SK-N-SH (cell line): ENCODE measurements around the gene CHIC2. TPM values are rescaled to one million over a fixed set of nuclear protein-coding genes. Genes with fewer than 3 reads are reported as not detected.

Experiments used
- CTCF ChIA-PET: fragments of 300-600, 350-600 bp; formaldehyde crosslinking; extraction: SDS; loops from one replicate; lab custom pipeline; 2021; lab: Yijun Ruan, JAX
- POLR2A ChIA-PET: fragments of 350-600 bp; sonication (Branson Sonifier 250); formaldehyde crosslinking; extraction: SDS; loops from one replicate; lab custom pipeline; 2020; ENCODE audit warnings: antibody characterized with exemption, inconsistent platforms; lab: Yijun Ruan, JAX
- DNase-seq: peaks from one replicate; pipeline ENCODE4 v3.0.0; 2012
- H2AFZ ChIP-seq: fragments of 200-600 bp; sonication (generic); 2 replicates; pipeline ENCODE4 v1.8.1; 2016; ENCODE audit warnings: antibody characterized with exemption, mild to moderate bottlenecking, low read depth
- H3F3A ChIP-seq: fragments of 200-600 bp; sonication (generic); replicated peaks from 2 replicates; pipeline ENCODE3; 2016; ENCODE audit warnings: antibody characterized with exemption, mild to moderate bottlenecking; ENCODE audit not compliant: insufficient read depth
- H3K27ac ChIP-seq, 2 experiments: fragments of 200-500 bp in 1 of 2; fragments of 200-600 bp in 1 of 2; sonication (Bioruptor generic) in 1 of 2; sonication (generic), shearing (Covaris generic) in 1 of 2; 2 replicates each; pipeline versions ENCODE4 v1.5.1 to v1.6.1; 2014 to 2016; ENCODE audit warnings: low read depth in 2 of 2, inconsistent platforms in 1 of 2, low read length in 1 of 2, mild to moderate bottlenecking in 1 of 2, mixed read lengths in 1 of 2
- H3K27me3 ChIP-seq: fragments of 200-600 bp; sonication (generic), shearing (Covaris generic); 2 replicates; pipeline ENCODE4 v1.6.1; 2016; ENCODE audit warnings: mixed run types; ENCODE audit not compliant: insufficient read depth
- H3K36me3 ChIP-seq, 2 experiments: fragments of 200-500 bp in 1 of 2; fragments of 200-600 bp in 1 of 2; sonication (Bioruptor generic) in 1 of 2; sonication (generic) in 1 of 2; replicated peaks in 1 of 2; 2 replicates each; pipeline versions ENCODE3 to v1.5.1; 2014 to 2016; ENCODE audit warnings: low read length in 1 of 2, mild to moderate bottlenecking in 1 of 2; ENCODE audit not compliant: insufficient read depth in 2 of 2, control insufficient read depth in 1 of 2
- H3K4me1 ChIP-seq, 2 experiments: fragments of 200-500 bp in 1 of 2; fragments of 200-600 bp in 1 of 2; sonication (Bioruptor generic) in 1 of 2; sonication (generic), shearing (Covaris generic) in 1 of 2; 2 replicates each; pipeline versions ENCODE4 v1.5.1 to v1.6.1; 2014 to 2016; ENCODE audit warnings: low read depth in 1 of 2, low read length in 1 of 2, mixed run types in 1 of 2; ENCODE audit not compliant: insufficient read depth in 2 of 2, control insufficient read depth in 1 of 2
- H3K4me2 ChIP-seq: fragments of 200-600 bp; sonication (generic), shearing (Covaris generic); 2 replicates; pipeline ENCODE4 v1.6.1; 2017; ENCODE audit warnings: mixed run types
- H3K4me3 ChIP-seq, 2 experiments: fragments of 200-500 bp in 1 of 2; fragments of 200-600 bp in 1 of 2; sonication (Bioruptor generic) in 1 of 2; sonication (generic), shearing (Covaris generic) in 1 of 2; 2 replicates each; pipeline versions ENCODE4 v1.5.1 to v1.8.1; 2014 to 2016; ENCODE audit warnings: low read depth in 2 of 2, inconsistent platforms in 1 of 2, low read length in 1 of 2, mild to moderate bottlenecking in 1 of 2, mixed read lengths in 1 of 2, moderate library complexity in 1 of 2
- H3K79me2 ChIP-seq: fragments of 200-600 bp; sonication (generic); 2 replicates; pipeline ENCODE4 v1.8.1; 2017; ENCODE audit warnings: mild to moderate bottlenecking; ENCODE audit not compliant: insufficient read depth
- H3K9ac ChIP-seq: fragments of 200-600 bp; sonication (generic); 2 replicates; pipeline ENCODE4 v1.6.1; 2017; ENCODE audit warnings: mixed run types
- H3K9me2 ChIP-seq: fragments of 200-600 bp; sonication (generic); 2 replicates; pipeline ENCODE4 v1.6.1; 2017; ENCODE audit warnings: mixed run types
- H3K9me3 ChIP-seq: fragments of 200-600 bp; sonication (generic); 2 replicates; pipeline ENCODE4 v1.6.1; 2017; ENCODE audit warnings: mixed run types, mild to moderate bottlenecking, moderate library complexity
- H4K20me1 ChIP-seq: fragments of 200-600 bp; sonication (generic); 2 replicates; pipeline ENCODE4 v1.6.1; 2017; ENCODE audit warnings: mild to moderate bottlenecking, mixed run types; ENCODE audit not compliant: insufficient read depth
- CHD2 ChIP-seq: fragments of 150-350 bp; IDR thresholded peaks from 2 replicates; pipeline ENCODE4 v1.6.1; 2018; ENCODE audit warnings: low read length; ENCODE audit not compliant: partially characterized antibody
- CTCF ChIP-seq: fragments of 200-600 bp; sonication (generic); IDR thresholded peaks from 2 replicates; pipeline ENCODE4 v1.6.1; 2017; ENCODE audit warnings: antibody characterized with exemption, mild to moderate bottlenecking, moderate library complexity
- ELF1 ChIP-seq: IDR thresholded peaks from 2 replicates; pipeline ENCODE4 v1.4.0; 2012
- EP300 ChIP-seq, 2 experiments: IDR thresholded peaks; 2 replicates each; pipeline versions ENCODE4 v1.4.0 to v1.6.1; 2012; ENCODE audit warnings: borderline replicate concordance in 1 of 2, low read depth in 1 of 2, low read length in 1 of 2
- FOSL2 ChIP-seq: IDR thresholded peaks from 2 replicates; pipeline ENCODE4 v1.4.0; 2012; ENCODE audit warnings: low read depth, mild to moderate bottlenecking, moderate library complexity, borderline replicate concordance
- FOXJ3 ChIP-seq: sonication (generic); formaldehyde crosslinking; IDR thresholded peaks from 2 replicates; pipeline ENCODE4 v1.5.1; 2020; ENCODE audit warnings: mild to moderate bottlenecking, missing genetic modification reagents
- GATA2 ChIP-seq: sonication (generic); formaldehyde crosslinking; IDR thresholded peaks from 2 replicates; pipeline ENCODE4 v1.5.0; 2020; ENCODE audit warnings: mild to moderate bottlenecking, missing genetic modification reagents
- MXI1 ChIP-seq: IDR thresholded peaks from 2 replicates; pipeline ENCODE4 v1.6.1; 2012; ENCODE audit warnings: mild to moderate bottlenecking, low read depth, low read length, improper control_type of control experiment
- NRF1 ChIP-seq: IDR thresholded peaks from 2 replicates; pipeline ENCODE4 v1.6.1; 2012; ENCODE audit warnings: low read depth, mild to moderate bottlenecking, low read length
- RAD21 ChIP-seq: IDR thresholded peaks from 2 replicates; pipeline ENCODE4 v1.6.1; 2012; ENCODE audit warnings: mild to moderate bottlenecking, low read length
- RFX5 ChIP-seq: IDR thresholded peaks from 2 replicates; pipeline ENCODE4 v1.6.1; 2012; ENCODE audit warnings: mild to moderate bottlenecking, improper control_type of control experiment, low read length
- RXRA ChIP-seq: IDR thresholded peaks from 2 replicates; pipeline ENCODE4 v1.4.0; 2012; ENCODE audit warnings: low read depth, mild to moderate bottlenecking, borderline replicate concordance
- TAF1 ChIP-seq: IDR thresholded peaks from 2 replicates; pipeline ENCODE4 v1.6.1; 2012; ENCODE audit warnings: low read depth, mild to moderate bottlenecking, low read length, moderate library complexity, borderline replicate concordance
- TCF12 ChIP-seq: IDR thresholded peaks from 2 replicates; pipeline ENCODE4 v1.4.0; 2012
- TEAD4 ChIP-seq: IDR thresholded peaks from 2 replicates; pipeline ENCODE4 v1.4.0; 2012; ENCODE audit warnings: mild to moderate bottlenecking, borderline replicate concordance; ENCODE audit not compliant: insufficient read depth
- USF1 ChIP-seq: IDR thresholded peaks from 2 replicates; pipeline ENCODE4 v1.4.0; 2012; ENCODE audit warnings: low read depth, borderline replicate concordance
- YY1 ChIP-seq: IDR thresholded peaks from 2 replicates; pipeline ENCODE4 v1.4.0; 2012; ENCODE audit warnings: low read depth, mild to moderate bottlenecking
- polyA plus RNA-seq, 3 experiments: library from polyadenylated mRNA; depleted of rRNA; stranded (reverse); fragments of >200 nt; gene quantifications; 2 replicates each; pipeline ENCODE4 v1.2.3, GENCODE V29; 2012
- TF ChIP-seq, protein P1 (sequence below): IDR thresholded peaks from 2 replicates; pipeline ENCODE4 v1.6.1; 2012; ENCODE audit warnings: mild to moderate bottlenecking, low read depth, low read length, moderate library complexity
- TF ChIP-seq, protein P2 (sequence below): fragments of 150-350 bp; IDR thresholded peaks from 2 replicates; pipeline ENCODE4 v1.6.1; 2017; ENCODE audit warnings: antibody characterized with exemption, low read length, low read depth, borderline replicate concordance
- TF ChIP-seq, protein P3 (sequence below): IDR thresholded peaks from 2 replicates; pipeline ENCODE4 v1.4.0; 2012; ENCODE audit warnings: low read depth

Gene CHIC2
- polyA plus RNA-seq, 1 of the 3 experiments (the other 2 are of a cell fraction): 26.8 TPM

- TF ChIP-seq, protein P1, sequence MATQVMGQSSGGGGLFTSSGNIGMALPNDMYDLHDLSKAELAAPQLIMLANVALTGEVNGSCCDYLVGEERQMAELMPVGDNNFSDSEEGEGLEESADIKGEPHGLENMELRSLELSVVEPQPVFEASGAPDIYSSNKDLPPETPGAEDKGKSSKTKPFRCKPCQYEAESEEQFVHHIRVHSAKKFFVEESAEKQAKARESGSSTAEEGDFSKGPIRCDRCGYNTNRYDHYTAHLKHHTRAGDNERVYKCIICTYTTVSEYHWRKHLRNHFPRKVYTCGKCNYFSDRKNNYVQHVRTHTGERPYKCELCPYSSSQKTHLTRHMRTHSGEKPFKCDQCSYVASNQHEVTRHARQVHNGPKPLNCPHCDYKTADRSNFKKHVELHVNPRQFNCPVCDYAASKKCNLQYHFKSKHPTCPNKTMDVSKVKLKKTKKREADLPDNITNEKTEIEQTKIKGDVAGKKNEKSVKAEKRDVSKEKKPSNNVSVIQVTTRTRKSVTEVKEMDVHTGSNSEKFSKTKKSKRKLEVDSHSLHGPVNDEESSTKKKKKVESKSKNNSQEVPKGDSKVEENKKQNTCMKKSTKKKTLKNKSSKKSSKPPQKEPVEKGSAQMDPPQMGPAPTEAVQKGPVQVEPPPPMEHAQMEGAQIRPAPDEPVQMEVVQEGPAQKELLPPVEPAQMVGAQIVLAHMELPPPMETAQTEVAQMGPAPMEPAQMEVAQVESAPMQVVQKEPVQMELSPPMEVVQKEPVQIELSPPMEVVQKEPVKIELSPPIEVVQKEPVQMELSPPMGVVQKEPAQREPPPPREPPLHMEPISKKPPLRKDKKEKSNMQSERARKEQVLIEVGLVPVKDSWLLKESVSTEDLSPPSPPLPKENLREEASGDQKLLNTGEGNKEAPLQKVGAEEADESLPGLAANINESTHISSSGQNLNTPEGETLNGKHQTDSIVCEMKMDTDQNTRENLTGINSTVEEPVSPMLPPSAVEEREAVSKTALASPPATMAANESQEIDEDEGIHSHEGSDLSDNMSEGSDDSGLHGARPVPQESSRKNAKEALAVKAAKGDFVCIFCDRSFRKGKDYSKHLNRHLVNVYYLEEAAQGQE: no peak
- TF ChIP-seq TCF12: no peak
- no peak for TF ChIP-seq RFX5
- no peak for TF ChIP-seq EP300 (IDR thresholded peaks at IDR 0.05; ENCODE audit: borderline replicate concordance in 1 of 2, low read depth in 1 of 2, low read length in 1 of 2)
- no peak for TF ChIP-seq YY1
- no peak for TF ChIP-seq MXI1
Observed at GRCh38 chr4:53986062-53986461, 78.3 kb downstream of the CHIC2 start (continued).

- POLR2A ChIA-PET: no interaction called here
- no peaks in the 10 kb centered on the region for H3K9me2 ChIP-seq
- no peaks in the 10 kb centered on the region for H3K4me1 ChIP-seq
- no peak overlapping the region for H2AFZ ChIP-seq
- no peaks in the 10 kb centered on the region for H3K36me3 ChIP-seq
- H3K79me2 ChIP-seq: no peaks in the 10 kb centered on the region
- H3K27ac ChIP-seq: no peak overlapping the region
- no peak overlapping the region for H3K4me2 ChIP-seq
- H3K4me3 ChIP-seq: no peak overlapping the region
- no peak overlapping the region for H3K9ac ChIP-seq
- TF ChIP-seq TEAD4 (no peak), TAF1 (no peak), CTCF (no peak), YY1 (no peak), NRF1 (no peak), CHD2 (no peak), FOXJ3 (CRISPR knock-in tag) (no peak), RXRA (no peak), RAD21 (no peak), USF1 (no peak), GATA2 (CRISPR knock-in tag) (no peak), EP300 (IDR thresholded peaks at IDR 0.05; ENCODE audit: borderline replicate concordance in 1 of 2, low read depth in 1 of 2, low read length in 1 of 2) (no peak), FOSL2 (no peak), ELF1 (no peak)
- TF ChIP-seq, protein P2, sequence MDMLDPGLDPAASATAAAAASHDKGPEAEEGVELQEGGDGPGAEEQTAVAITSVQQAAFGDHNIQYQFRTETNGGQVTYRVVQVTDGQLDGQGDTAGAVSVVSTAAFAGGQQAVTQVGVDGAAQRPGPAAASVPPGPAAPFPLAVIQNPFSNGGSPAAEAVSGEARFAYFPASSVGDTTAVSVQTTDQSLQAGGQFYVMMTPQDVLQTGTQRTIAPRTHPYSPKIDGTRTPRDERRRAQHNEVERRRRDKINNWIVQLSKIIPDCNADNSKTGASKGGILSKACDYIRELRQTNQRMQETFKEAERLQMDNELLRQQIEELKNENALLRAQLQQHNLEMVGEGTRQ: no peak
- TF ChIP-seq, protein P1: no peak
- TF ChIP-seq, protein P3, sequence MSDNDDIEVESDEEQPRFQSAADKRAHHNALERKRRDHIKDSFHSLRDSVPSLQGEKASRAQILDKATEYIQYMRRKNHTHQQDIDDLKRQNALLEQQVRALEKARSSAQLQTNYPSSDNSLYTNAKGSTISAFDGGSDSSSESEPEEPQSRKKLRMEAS: no peak
- H3K27me3 ChIP-seq: no peaks in the 10 kb centered on the region
- no peaks in the 10 kb centered on the region for H4K20me1 ChIP-seq
- DNase-seq: no peak
- H3F3A ChIP-seq: no peaks in the 10 kb centered on the region
- H3K9me3 ChIP-seq: no peaks in the 10 kb centered on the region
- CTCF ChIA-PET: no interaction called here
Observed at GRCh38 chr4:53981567-53981966, 82.8 kb downstream of the CHIC2 start.
